ENCODE results near the gene OR14K1.
"Not testable (repeated sequence)": the region's sequence is repeated elsewhere in the genome, so short reads cannot be mapped to it uniquely, and the experiment has no call there.

Gene OR14K1, protein sequence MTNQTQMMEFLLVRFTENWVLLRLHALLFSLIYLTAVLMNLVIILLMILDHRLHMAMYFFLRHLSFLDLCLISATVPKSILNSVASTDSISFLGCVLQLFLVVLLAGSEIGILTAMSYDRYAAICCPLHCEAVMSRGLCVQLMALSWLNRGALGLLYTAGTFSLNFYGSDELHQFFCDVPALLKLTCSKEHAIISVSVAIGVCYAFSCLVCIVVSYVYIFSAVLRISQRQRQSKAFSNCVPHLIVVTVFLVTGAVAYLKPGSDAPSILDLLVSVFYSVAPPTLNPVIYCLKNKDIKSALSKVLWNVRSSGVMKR

GRCh38 chr1:247738315-247738714 lies at the start of gene OR14K1:
OR14K1 (plus strand) TSS chr1:247738615; CDS start chr1:247738615, 0 bp downstream.
- no peak for DNase-seq (ENCODE audit: low read depth in 2 of 2)

DNA sequence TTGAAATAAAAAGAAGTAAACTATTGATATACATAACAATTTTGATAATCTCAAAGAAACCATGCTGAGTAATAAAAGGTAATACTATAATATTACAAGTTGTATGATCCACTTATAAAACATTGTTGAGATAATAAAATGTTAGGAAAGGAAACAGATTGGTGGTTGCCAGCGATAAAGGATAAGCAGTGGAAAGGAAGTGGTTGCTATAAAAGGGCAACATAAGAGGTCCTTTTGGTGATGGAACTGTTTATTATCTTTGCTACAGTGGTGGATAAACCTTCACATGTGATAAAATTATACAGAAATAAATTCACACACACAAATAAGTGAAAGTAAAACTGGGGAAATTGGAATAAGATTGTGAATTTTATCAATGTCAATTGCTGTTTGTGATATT lies 37.1 kb upstream of the OR14K1 start:
- no peak for DNase-seq (ENCODE audit: low read depth in 2 of 2)

DNA sequence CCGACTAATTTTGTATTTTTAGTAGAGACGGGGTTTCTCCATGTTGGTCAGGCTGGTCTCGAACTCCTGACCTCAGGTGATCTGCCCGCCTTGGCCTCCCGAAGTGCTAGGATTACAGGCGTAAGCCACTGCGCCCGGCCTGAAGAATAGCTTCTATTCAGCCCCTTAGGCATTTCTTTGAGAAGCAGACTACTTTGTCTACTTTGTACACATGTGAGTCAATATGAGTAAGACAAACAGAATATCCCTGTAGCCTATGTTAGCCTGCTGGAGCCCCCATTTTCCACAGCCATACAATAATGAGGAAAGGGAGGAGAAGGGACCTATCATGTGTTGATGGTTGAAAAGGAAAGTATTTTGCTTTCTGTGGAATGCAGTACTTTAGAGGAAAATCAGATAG lies 27.7 kb upstream of the OR14K1 start:
- not testable (repeated sequence) for DNase-seq (ENCODE audit: low read depth in 2 of 2)

DNA sequence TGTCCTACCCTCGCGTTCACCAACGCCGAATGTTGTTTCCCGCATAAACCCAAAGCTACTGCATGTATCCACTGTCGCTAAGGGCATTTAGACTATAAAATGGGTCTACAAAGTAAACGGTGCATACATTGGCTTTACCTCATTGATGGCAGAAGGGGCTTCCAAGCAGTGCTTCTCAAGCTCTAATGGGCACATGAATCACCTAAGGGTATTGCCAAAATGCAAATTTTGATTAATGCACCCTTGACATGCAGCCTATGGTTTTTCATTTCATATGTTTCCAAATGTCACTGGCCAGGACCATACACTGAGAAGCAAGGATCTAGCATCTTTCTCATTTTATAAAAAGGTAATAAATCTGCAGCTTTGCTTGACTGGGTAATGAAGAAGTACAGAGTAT lies 24.7 kb upstream of the OR14K1 start:
- DNase-seq (ENCODE audit: low read depth in 2 of 2): no peak

GRCh38 chr1:247716546-247716945 lies 21.9 kb upstream of the OR14K1 start, which contains the start of gene OR6F1:
OR6F1 (minus strand) TSS chr1:247716646; CDS start chr1:247712755, 3,891 bp downstream.
- no peak for DNase-seq (ENCODE audit: low read depth in 2 of 2)

DNA sequence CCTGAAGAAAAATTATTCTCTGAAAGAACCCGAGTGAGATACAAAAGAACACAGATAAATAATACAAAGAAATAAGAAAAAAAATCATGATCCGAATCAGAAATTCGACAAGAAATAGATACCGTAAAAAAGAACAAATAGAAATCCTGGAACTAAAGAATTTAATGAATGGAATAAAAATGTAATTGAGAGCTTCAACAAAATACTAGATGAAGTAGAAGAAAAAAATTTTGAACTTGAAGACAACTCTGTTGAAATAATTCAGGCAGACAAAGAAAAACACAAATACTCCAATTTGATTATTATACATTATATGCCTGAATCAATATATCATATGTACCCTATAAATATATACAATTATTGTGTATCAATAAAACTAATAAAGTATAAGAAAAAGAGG lies 17.2 kb upstream of the OR14K1 start:
- DNase-seq (ENCODE audit: low read depth in 2 of 2): no peak

DNA sequence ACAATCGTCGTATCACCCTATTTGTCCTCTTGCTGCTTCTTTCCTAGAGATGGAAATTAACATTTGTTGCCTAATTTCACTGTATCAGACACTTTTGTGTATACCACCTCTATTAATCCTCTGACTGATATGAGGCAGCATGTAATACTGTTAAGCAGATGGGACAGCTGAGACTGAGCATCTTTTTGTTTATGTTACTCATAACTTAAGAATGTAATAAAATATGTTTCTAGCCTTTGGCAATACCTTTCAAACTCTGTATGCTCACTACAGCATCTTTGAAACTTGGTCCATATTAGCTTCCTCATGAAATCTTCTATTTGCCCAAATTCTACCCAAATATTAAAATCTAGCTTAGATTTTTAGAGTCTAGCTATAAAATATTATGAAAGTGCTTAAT lies 2.3 kb downstream of the OR14K1 start:
- DNase-seq (ENCODE audit: low read depth in 2 of 2): no peak

GRCh38 chr1:247741756-247742155 lies 3.3 kb downstream of the OR14K1 start:
- DNase-seq (ENCODE audit: low read depth in 2 of 2): no peak

DNA sequence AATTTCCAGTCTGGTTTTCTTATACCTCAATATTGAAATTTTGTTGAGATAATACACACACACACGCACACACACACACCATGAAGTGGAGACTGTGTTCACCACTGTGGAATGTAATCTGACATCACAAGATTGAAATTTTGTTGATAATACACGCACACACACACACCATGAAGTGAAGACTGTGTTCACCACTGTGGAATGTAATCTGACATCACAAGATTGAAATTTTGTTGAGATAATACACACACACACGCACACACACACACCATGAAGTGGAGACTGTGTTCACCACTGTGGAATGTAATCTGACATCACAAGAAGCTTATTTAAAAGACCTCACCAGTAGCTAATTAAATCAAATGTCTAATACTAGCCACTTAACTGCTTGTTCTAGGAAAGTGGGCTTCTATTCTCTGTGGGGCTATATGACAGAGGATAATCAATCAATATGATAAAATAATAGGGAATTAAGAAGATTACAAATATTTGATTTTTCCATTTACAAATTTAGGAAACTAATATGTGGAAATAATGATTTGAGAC lies 3.9 kb downstream of the OR14K1 start:
- DNase-seq (ENCODE audit: low read depth in 2 of 2): not testable (repeated sequence)

GRCh38 chr1:247746391-247746935 lies 8.0 kb downstream of the OR14K1 start:
- no peak for DNase-seq (ENCODE audit: low read depth in 2 of 2)

- DNase-seq (ENCODE audit: low read depth in 2 of 2): no peak
Measured at GRCh38 chr1:247747616-247748015, 9.2 kb downstream of the OR14K1 start.

DNA sequence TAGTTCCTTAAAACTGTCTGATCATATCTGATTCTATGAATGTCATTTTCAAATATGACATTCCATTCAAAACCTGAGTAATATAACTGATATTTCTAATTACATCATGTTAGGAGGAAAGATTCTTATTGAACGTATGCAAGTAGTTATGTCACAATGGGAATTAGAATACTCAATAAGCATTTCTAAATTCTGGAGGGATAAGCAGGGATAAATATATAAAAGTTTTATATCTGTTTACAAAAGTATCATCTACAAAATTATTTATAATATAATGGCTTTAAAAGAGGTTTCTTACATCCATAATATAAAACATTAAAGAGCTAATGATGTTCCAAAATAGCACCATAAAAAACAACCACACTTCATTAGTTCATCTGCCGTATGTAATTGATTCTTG lies 9.6 kb downstream of the OR14K1 start, which contains the start of gene OR14A2:
TSS of gene OR14A2 (minus strand) at position 101 of the 400 bp plus-strand sequence.
- DNase-seq (ENCODE audit: low read depth in 2 of 2): no peak

DNA sequence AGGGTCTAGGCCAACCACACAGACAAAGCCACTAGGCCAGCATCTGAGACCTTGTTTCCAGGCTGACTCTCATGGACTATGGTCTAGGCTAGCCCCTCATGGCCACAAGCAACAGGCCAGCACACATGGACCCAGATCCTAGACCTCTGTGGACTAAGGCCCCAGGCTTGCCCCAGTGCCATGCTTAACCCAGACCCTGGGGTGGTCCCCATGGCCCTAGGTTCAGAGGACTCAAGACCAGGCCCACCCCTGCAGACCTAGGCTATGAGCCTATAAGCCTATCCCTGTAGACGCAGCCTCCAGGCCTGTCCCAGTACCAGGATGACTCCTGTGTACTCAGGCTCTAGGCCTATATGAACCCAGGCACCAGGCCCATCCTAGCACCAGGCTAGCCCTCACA lies 11.5 kb downstream of the OR14K1 start:
- DNase-seq (ENCODE audit: low read depth in 2 of 2): no peak

DNA sequence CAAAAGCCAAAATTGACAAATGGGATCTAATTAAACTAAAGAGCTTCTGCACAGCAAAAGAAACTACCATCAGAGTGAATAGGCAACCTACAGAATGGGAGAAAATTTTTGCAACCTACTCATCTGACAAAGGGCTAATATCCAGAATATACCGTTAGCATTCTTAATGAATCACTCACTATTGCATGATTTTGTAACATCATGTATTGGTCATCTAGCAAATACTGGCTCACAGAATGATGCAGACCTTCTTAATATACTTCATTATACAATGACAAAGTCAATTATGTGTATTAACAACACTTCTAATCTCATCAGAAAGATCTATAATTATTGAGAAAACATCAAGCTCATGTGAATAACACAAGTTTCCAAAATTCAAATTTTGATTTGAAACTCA lies 15.9 kb downstream of the OR14K1 start:
- DNase-seq (ENCODE audit: low read depth in 2 of 2): not testable (repeated sequence)

DNA sequence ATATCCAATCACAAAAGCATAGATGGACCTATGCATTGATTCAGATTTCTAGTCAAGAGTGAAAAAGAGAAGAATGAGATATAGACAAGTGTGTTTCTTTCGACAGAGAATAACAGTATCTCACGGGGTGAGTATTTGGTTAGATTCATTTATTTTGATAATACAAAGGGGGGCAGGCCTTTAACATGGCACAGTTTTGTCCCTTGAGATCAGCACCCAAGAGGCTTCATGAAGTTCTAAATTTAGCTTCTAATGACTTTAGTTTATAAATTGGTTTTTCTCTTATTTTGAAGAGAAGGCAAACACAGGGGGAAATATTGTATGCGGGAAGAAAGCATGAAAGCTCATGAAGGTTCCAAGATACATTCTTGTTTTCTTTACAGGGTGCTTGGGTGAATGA lies 22.0 kb downstream of the OR14K1 start, which contains the start of gene OR1C1:
TSS of gene OR1C1 (minus strand) at position 101 of the 400 bp plus-strand sequence. CDS start 2,150 bp downstream, outside the sequence.
- no peak for DNase-seq (ENCODE audit: low read depth in 2 of 2)

DNA sequence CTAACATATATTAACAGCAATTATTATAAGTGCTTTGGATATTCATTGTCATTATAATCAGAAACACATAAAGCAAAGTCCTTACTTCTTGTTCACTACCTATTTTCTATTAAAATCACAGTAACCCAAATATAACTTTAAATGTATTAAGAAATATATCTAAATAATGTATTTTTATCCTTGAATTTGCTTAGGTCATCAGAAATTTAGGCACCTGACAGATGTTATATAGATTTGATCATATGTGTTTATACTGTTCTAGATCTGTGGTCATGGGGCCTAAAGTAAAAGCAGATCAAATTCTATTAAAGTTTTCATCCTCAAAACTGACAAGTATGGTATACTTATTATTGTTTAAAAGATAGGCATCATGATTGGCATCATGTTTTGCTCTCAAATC lies 31.2 kb downstream of the OR14K1 start:
- DNase-seq (ENCODE audit: low read depth in 2 of 2): no peak

Data from activated CD8-positive, alpha-beta memory T cell treated with anti-CD3 and anti-CD28 coated beads for 4 hours (primary cell).